ENCODE data around the gene GLP1R.

GLP1R gene

GRCh38 chr6:39057251-39058155, 8.9 kb downstream of the GLP1R start:
- no peak overlapping the region for H2AFZ ChIP-seq (ENCODE audit: low read depth, low read length)
- ATAC-seq (ENCODE audit: insufficient read depth, low read depth), result no peak

GRCh38 chr6:39058471-39059147, 10.0 kb downstream of the GLP1R start:
- Histone ChIP-seq H3K36me3 (ENCODE audit: insufficient read depth, low read length) (peaks cover 14% of the 10 kb centered on the region; the same call in 1 of the 2 replicates), H3K79me2 (ENCODE audit: insufficient read depth, low read length) (no peaks in the 10 kb centered on the region), H3K4me2 (ENCODE audit: insufficient read depth, low read length) (no peak overlapping the region), H3K9me3 (ENCODE audit: insufficient read depth, low read length, severe bottlenecking) (no peaks in the 10 kb centered on the region), H3K9ac (ENCODE audit: low read depth, low read length) (no peak overlapping the region), H3K27ac (ENCODE audit: low read length) (no peak overlapping the region), H4K20me1 (ENCODE audit: insufficient read depth, low read length) (peaks cover 11% of the 10 kb centered on the region), H2AFZ (ENCODE audit: low read depth, low read length) (no peak overlapping the region), H3K4me3 (ENCODE audit: low read depth in 1 of 2, low read length in 2 of 2) (no peak overlapping the region), H3K27me3 (ENCODE audit: insufficient read depth, low read length, poor library complexity) (no peaks in the 10 kb centered on the region), H3K4me1 (ENCODE audit: insufficient read depth, low read length) (no peaks in the 10 kb centered on the region)
- DNase-seq (no peak), ATAC-seq (ENCODE audit: insufficient read depth, low read depth) (no peak)
- no peak for TF ChIP-seq CTCF (IDR thresholded peaks at IDR 0.05; ENCODE audit: borderline replicate concordance, extremely low read depth, low read length, poor library complexity, severe bottlenecking)
- TF ChIP-seq EZH2 (IDR thresholded peaks at IDR 0.05; ENCODE audit: borderline replicate concordance, low read depth, low read length, severe bottlenecking), result no peak

More at GRCh38 chr6:39057251-39058155, 8.9 kb downstream of the GLP1R start:
- H3K4me1 ChIP-seq (ENCODE audit: insufficient read depth, low read length), result no peaks in the 10 kb centered on the region
- no peak overlapping the region for H3K4me3 ChIP-seq (ENCODE audit: low read depth in 1 of 2, low read length in 2 of 2)
- no peak for DNase-seq
- TF ChIP-seq EZH2 (IDR thresholded peaks at IDR 0.05; ENCODE audit: borderline replicate concordance, low read depth, low read length, severe bottlenecking) (no peak), CTCF (IDR thresholded peaks at IDR 0.05; ENCODE audit: borderline replicate concordance, extremely low read depth, low read length, poor library complexity, severe bottlenecking) (no peak)
- no peak overlapping the region for H3K27ac ChIP-seq (ENCODE audit: low read length)
- H3K9me3 ChIP-seq (ENCODE audit: insufficient read depth, low read length, severe bottlenecking), result no peaks in the 10 kb centered on the region
- H3K27me3 ChIP-seq (ENCODE audit: insufficient read depth, low read length, poor library complexity), result no peaks in the 10 kb centered on the region
- H4K20me1 ChIP-seq (ENCODE audit: insufficient read depth, low read length), result peaks cover 16% of the 10 kb centered on the region
- no peak overlapping the region for H3K9ac ChIP-seq (ENCODE audit: low read depth, low read length)
- peaks cover 7% of the 10 kb centered on the region; the same call in 1 of the 2 replicates for H3K79me2 ChIP-seq (ENCODE audit: insufficient read depth, low read length)
- peaks cover 19% of the 10 kb centered on the region; the same call in 1 of the 2 replicates for H3K36me3 ChIP-seq (ENCODE audit: insufficient read depth, low read length)
- no peak overlapping the region for H3K4me2 ChIP-seq (ENCODE audit: insufficient read depth, low read length)

GRCh38 chr6:39059496-39060310, 11.1 kb downstream of the GLP1R start:
- Histone ChIP-seq H3K4me3 (ENCODE audit: low read depth in 1 of 2, low read length in 2 of 2) (no peak overlapping the region), H3K27ac (ENCODE audit: low read length) (no peak overlapping the region), H3K4me2 (ENCODE audit: insufficient read depth, low read length) (no peak overlapping the region), H3K36me3 (ENCODE audit: insufficient read depth, low read length) (peaks cover 14% of the 10 kb centered on the region; the same call in 1 of the 2 replicates), H3K4me1 (ENCODE audit: insufficient read depth, low read length) (no peaks in the 10 kb centered on the region), H4K20me1 (ENCODE audit: insufficient read depth, low read length) (peaks cover 11% of the 10 kb centered on the region), H3K79me2 (ENCODE audit: insufficient read depth, low read length) (no peaks in the 10 kb centered on the region), H3K9me3 (ENCODE audit: insufficient read depth, low read length, severe bottlenecking) (no peaks in the 10 kb centered on the region), H2AFZ (ENCODE audit: low read depth, low read length) (no peak overlapping the region), H3K9ac (ENCODE audit: low read depth, low read length) (no peak overlapping the region), H3K27me3 (ENCODE audit: insufficient read depth, low read length, poor library complexity) (no peaks in the 10 kb centered on the region)
- DNase-seq (no peak), ATAC-seq (ENCODE audit: insufficient read depth, low read depth) (no peak)
- TF ChIP-seq CTCF (IDR thresholded peaks at IDR 0.05; ENCODE audit: borderline replicate concordance, extremely low read depth, low read length, poor library complexity, severe bottlenecking) (no peak), EZH2 (IDR thresholded peaks at IDR 0.05; ENCODE audit: borderline replicate concordance, low read depth, low read length, severe bottlenecking) (no peak)

Measured in DND-41 (cell line).